Measurements from ENCODE around the gene MYZAP. TPM values are rescaled to one million over a fixed set of nuclear protein-coding genes. Genes with fewer than 3 reads are reported as not detected.

Gene MYZAP
- total RNA-seq, 1 donor from 2014 or later, result 0.28 TPM

DNA sequence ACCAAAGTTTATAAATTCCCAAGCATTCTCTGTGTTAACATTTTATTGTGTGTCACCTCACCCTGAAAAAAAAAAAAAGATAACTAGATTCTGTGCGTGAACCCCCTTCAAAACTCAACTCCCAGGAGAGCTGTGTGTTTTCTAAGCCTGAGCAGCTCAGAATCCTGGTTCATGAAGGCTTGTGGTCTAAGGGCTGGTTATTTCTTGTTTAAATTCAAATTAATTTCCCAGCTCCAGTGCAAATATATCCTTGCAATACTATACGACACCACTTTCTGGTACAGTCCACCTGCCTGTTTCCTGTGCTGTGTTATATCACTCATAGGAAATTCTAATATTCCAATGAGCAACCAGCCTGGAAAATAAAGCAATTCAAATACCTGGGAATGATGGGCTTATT, 23.4 kb upstream of the MYZAP start:
- H3K4me3 Mint-ChIP-seq, result no peak overlapping the region
- no peaks in the 10 kb centered on the region for H3K9me3 Mint-ChIP-seq
- H3K27ac Mint-ChIP-seq (ENCODE audit: unreplicated experiment), result no peak overlapping the region
- no peaks in the 10 kb centered on the region for H3K27me3 Mint-ChIP-seq (ENCODE audit: low read depth)
- no peaks in the 10 kb centered on the region for H3K4me1 Mint-ChIP-seq
- H3K36me3 Mint-ChIP-seq (ENCODE audit: low read depth), result no peaks in the 10 kb centered on the region
- DNase-seq (ENCODE audit: low read depth, low spot score), result no peak
- TF ChIP-seq, protein P1, sequence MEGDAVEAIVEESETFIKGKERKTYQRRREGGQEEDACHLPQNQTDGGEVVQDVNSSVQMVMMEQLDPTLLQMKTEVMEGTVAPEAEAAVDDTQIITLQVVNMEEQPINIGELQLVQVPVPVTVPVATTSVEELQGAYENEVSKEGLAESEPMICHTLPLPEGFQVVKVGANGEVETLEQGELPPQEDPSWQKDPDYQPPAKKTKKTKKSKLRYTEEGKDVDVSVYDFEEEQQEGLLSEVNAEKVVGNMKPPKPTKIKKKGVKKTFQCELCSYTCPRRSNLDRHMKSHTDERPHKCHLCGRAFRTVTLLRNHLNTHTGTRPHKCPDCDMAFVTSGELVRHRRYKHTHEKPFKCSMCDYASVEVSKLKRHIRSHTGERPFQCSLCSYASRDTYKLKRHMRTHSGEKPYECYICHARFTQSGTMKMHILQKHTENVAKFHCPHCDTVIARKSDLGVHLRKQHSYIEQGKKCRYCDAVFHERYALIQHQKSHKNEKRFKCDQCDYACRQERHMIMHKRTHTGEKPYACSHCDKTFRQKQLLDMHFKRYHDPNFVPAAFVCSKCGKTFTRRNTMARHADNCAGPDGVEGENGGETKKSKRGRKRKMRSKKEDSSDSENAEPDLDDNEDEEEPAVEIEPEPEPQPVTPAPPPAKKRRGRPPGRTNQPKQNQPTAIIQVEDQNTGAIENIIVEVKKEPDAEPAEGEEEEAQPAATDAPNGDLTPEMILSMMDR (conservative IDR thresholded peaks at IDR 0.05), result no peak

DNA sequence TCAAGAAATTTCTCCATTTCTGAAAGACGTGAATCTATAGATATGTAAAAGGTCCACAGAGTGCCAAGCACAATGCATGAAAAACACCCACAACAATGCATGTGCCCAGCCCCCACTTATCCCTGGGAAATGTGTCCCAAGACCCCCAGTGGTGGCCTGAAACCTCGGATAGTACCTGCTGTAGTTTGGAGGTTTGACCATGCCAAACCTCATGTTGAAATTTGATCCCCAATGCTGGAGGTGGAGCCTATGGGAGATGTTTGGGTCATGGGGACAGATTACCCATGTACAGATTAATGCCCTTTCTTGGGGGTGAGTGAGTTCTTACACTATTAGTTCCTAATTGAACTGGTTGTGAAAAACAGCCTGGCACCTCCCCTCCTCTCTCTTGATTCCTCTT, 21.4 kb upstream of the MYZAP start:
- H3K27ac Mint-ChIP-seq (ENCODE audit: unreplicated experiment), result no peak overlapping the region
- H3K9me3 Mint-ChIP-seq, result no peaks in the 10 kb centered on the region
- no peak for DNase-seq (ENCODE audit: low read depth, low spot score)
- H3K4me3 Mint-ChIP-seq, result no peak overlapping the region
- H3K36me3 Mint-ChIP-seq (ENCODE audit: low read depth), result no peaks in the 10 kb centered on the region
- TF ChIP-seq, protein P1 (conservative IDR thresholded peaks at IDR 0.05), result no peak
- H3K4me1 Mint-ChIP-seq, result no peaks in the 10 kb centered on the region
- no peaks in the 10 kb centered on the region for H3K27me3 Mint-ChIP-seq (ENCODE audit: low read depth)

DNA sequence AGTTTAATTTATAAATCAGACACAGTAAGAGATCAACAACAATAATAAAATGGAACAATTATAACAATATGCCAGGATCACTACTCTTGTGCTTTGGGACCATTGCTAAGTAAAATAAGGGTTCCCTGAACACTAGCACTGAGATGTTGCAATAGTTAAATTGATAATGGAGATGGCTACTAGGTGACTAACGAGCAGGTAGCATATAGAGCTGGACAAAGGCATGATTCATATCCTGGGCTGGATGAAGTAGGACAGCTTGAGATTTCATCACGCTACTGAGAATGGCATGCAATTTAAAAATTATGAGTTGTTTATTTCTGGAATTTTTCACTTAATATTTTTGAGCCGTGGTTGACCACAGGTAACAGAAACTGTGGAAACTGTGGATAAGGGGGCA, 20.7 kb upstream of the MYZAP start:
- no peaks in the 10 kb centered on the region for H3K27me3 Mint-ChIP-seq (ENCODE audit: low read depth)

DNA sequence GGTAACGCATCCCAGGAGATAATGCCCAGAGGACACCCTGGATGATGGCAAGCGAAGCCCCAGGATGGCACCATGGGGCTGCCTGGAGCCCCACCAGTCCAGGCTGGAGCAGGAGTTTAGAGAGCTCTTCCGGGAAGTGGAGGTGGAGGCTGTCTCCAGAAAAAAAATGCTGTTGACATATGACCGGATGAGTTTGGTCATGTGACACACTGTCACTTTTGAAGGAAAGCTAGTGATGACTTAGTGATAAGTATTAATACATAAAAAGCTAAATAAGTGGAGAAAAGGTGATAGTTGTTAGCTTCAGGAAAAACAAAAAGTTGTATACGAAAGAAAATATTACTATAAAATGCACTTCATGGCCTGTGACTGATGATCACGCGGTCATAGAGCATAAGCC, 20.0 kb upstream of the MYZAP start:
- Mint-ChIP-seq H3K27ac (ENCODE audit: unreplicated experiment) (no peak overlapping the region), H3K4me3 (no peak overlapping the region), H3K27me3 (ENCODE audit: low read depth) (no peaks in the 10 kb centered on the region), H3K36me3 (ENCODE audit: low read depth) (no peaks in the 10 kb centered on the region), H3K9me3 (peaks cover 3% of the 10 kb centered on the region), H3K4me1 (no peaks in the 10 kb centered on the region)
- TF ChIP-seq, protein P1 (conservative IDR thresholded peaks at IDR 0.05), result no peak
- DNase-seq (ENCODE audit: low read depth, low spot score), result no peak

More for the DNA sequence above, 20.7 kb upstream of the MYZAP start:
- Mint-ChIP-seq H3K4me1 (no peaks in the 10 kb centered on the region), H3K27ac (ENCODE audit: unreplicated experiment) (no peak overlapping the region), H3K4me3 (no peak overlapping the region), H3K36me3 (ENCODE audit: low read depth) (no peaks in the 10 kb centered on the region), H3K9me3 (peaks cover 2% of the 10 kb centered on the region)
- TF ChIP-seq, protein P1 (conservative IDR thresholded peaks at IDR 0.05), result no peak
- DNase-seq (ENCODE audit: low read depth, low spot score), result no peak

- TF ChIP-seq, protein P1 (conservative IDR thresholded peaks at IDR 0.05), result no peak
- H3K4me1 Mint-ChIP-seq, result no peaks in the 10 kb centered on the region
- no peak for DNase-seq (ENCODE audit: low read depth, low spot score)
- H3K36me3 Mint-ChIP-seq (ENCODE audit: low read depth), result no peaks in the 10 kb centered on the region
- H3K4me3 Mint-ChIP-seq, result no peak overlapping the region
- peaks cover 3% of the 10 kb centered on the region for H3K9me3 Mint-ChIP-seq
- no peaks in the 10 kb centered on the region for H3K27me3 Mint-ChIP-seq (ENCODE audit: low read depth)
- no peak overlapping the region for H3K27ac Mint-ChIP-seq (ENCODE audit: unreplicated experiment)
Measured at GRCh38 chr15:57572468-57572867, 19.2 kb upstream of the MYZAP start.

DNA sequence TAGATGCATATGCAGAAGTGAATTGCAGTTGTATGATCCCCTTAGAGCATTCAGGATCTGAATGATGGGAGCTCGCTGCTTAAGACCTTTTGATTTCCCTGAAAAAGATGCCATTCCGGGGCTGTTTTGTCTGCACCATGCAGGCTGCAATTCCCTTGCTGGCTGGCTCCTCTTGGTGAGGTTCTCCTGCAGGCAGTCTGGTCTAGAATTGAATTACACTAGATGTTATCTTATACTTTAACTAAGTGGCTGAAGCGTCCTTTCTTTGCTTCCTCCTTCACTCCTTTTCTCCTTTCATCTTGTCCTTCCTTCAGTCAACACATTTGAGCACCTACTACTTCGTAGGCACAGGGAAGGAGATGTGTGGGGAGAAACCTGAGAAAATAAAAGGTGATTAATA, 18.6 kb upstream of the MYZAP start:
- H3K4me3 Mint-ChIP-seq, result no peak overlapping the region
- H3K36me3 Mint-ChIP-seq (ENCODE audit: low read depth), result no peaks in the 10 kb centered on the region
- no peak overlapping the region for H3K27ac Mint-ChIP-seq (ENCODE audit: unreplicated experiment)
- TF ChIP-seq, protein P1 (conservative IDR thresholded peaks at IDR 0.05), result no peak
- peaks cover 3% of the 10 kb centered on the region for H3K9me3 Mint-ChIP-seq
- DNase-seq (ENCODE audit: low read depth, low spot score), result no peak
- no peaks in the 10 kb centered on the region for H3K4me1 Mint-ChIP-seq
- peaks cover under 1% of the 10 kb centered on the region for H3K27me3 Mint-ChIP-seq (ENCODE audit: low read depth)

Data from neural crest cell (in vitro differentiated cells).